Stomach (tissue), 9 donors: ENCODE results near the gene C1QTNF6. TPM values are rescaled to one million over a fixed set of nuclear protein-coding genes. Genes with fewer than 3 reads are reported as not detected.

ENCODE experiments used
- DNase-seq, 2 donors: peaks; one replicate each; pipeline versions ENCODE4 v3.0.0 to v3.0.0-alpha.2; 2013 to 2019
- H3K27ac ChIP-seq, 5 donors: fragments of 200-600 bp in 4 of 5; sonication (generic) in 4 of 5; one replicate each; pipeline ENCODE4 v1.5.1; 2013 to 2019; ENCODE audit warnings: mild to moderate bottlenecking in 1 of 5, moderate library complexity in 1 of 5
- H3K27me3 ChIP-seq, 3 donors: fragments of 200-600 bp; sonication (generic); one replicate each; pipeline ENCODE4 v1.5.1; 2017 to 2019; ENCODE audit warnings: mixed run types in 1 of 3
- H3K36me3 ChIP-seq, 4 donors: fragments of 200-600 bp; sonication (generic); 1 replicate in 3 of 4; 2 replicates in 1 of 4; pipeline ENCODE4 v1.5.1; 2016 to 2019
- H3K4me1 ChIP-seq, 4 donors: fragments of 200-600 bp; sonication (generic); one replicate each; pipeline ENCODE4 v1.5.1; 2016 to 2019
- H3K4me3 ChIP-seq, 4 donors: fragments of 200-600 bp; sonication (generic) in 3 of 4; one replicate each; pipeline ENCODE4 v1.5.1; 2016 to 2019; ENCODE audit warnings: mild to moderate bottlenecking in 1 of 4
- H3K9me3 ChIP-seq, 4 donors: fragments of 200-600 bp; sonication (generic); one replicate each; pipeline ENCODE4 v1.5.1; 2016 to 2019
- CTCF ChIP-seq, 7 experiments: fragments of 450-650 bp in 4 of 7; fragments of 200-600 bp in 3 of 7; sonication (generic) in 3 of 7; IDR thresholded peaks; one replicate each; pipeline ENCODE4 v1.5.1; 2016 to 2019; ENCODE audit warnings: antibody characterized with exemption in 7 of 7, control low read depth in 2 of 7, mild to moderate bottlenecking in 1 of 7
- EP300 ChIP-seq: sonication (generic); formaldehyde crosslinking; IDR thresholded peaks from one replicate; pipeline ENCODE4 v1.6.1; 2017; ENCODE audit warnings: antibody characterized with exemption
- POLR2A ChIP-seq, 4 donors: fragments of 450-650 bp; IDR thresholded peaks; one replicate each; pipeline ENCODE4 v1.6.1; 2016; ENCODE audit warnings: antibody characterized with exemption in 4 of 4, control low read depth in 2 of 4, mild to moderate bottlenecking in 1 of 4, moderate library complexity in 1 of 4
- POLR2AphosphoS5 ChIP-seq, 3 donors: sonication (generic); formaldehyde crosslinking; IDR thresholded peaks; one replicate each; pipeline ENCODE4 v1.6.1; 2016; ENCODE audit warnings: antibody characterized with exemption in 3 of 3
- WGBS, 5 donors: extraction: QIAGEN DNeasy Blood & Tissue Kit in 3 of 5; methylation state at CpG; one replicate each; pipeline versions ENCODE4 v1.1.5 to v1.1.7; 2013 to 2018; 5-methylcytosine and 5-hydroxymethylcytosine counted together
- intact Hi-C: fragments of 100-400 bp; cut with DNase I; formaldehyde crosslinking; loops from one replicate; pipeline ENCODE4 v1.15.1; 2023; ENCODE audit warnings: low total_unique reads
- polyA plus RNA-seq, 3 donors: library from polyadenylated mRNA; stranded (reverse); fragments of 200-250 nt; gene quantifications; one replicate each; pipeline ENCODE4 v1.2.3, GENCODE V29; 2013
- total RNA-seq, 5 donors: library from RNA; depleted of rRNA; stranded (reverse); fragments of >200 nt; gene quantifications; one replicate each; pipeline versions ENCODE4 v1.1.0 to v1.2.3, GENCODE V29; 2014 to 2016
- donor health status: healthy with polysubstance abuse.
- donor health status: Bipolar disorder and iron deficiency.
- donor health status: healthy.

C1QTNF6 gene
- total and polyA plus RNA-seq, 8 donors, result 0.45 to 10.4 (median 4.0) TPM; not detected in 1

DNA sequence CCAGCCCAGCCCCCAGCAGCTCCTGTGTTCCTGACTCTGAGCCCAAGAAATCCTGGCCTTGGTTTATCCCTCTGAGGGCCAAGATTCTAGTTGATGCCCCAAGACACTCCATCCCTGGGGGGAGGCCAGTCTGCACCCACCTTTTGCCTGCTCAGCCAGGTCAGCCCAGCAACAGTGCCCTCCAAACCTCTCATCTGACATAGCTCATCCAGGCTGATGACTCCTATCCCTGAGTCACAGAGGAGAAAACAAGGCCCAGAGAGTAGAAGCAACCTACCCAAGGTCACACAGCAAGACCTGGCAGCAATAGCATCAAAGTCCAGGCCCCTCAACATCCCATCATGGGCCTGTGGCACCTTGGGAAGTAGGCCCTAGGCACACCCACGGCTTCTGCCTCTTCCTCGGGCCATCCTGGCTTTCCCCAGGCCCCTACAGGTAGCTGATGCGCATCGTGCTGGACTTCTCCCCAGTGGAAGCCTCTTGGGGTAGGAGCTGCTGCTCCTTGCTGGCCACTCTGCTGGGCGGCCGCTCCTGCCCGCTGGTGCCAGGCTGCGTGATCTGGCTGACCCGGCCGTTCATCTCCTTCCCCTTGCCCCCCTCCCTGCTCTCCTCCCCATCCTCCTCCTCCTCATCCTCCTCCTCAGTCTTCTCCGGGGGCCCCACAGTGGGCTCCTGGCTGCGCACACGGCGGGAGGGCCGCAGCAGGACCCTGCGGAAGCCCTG, 18.2 kb upstream of the C1QTNF6 start:
- Histone ChIP-seq H3K4me3 (no peak overlapping the region), H3K9me3 (no peaks in the 10 kb centered on the region), H3K4me1 (no peaks in the 10 kb centered on the region), H3K27ac (no peak overlapping the region), H3K27me3 (peaks cover 0 to 13% (median under 1%) of the 10 kb centered on the region in 3 donors), H3K36me3 (no peaks in the 10 kb centered on the region)
- TF ChIP-seq POLR2AphosphoS5 (IDR thresholded peaks at IDR 0.05) (no peak), POLR2A (IDR thresholded peaks at IDR 0.05) (no peak), CTCF (IDR thresholded peaks at IDR 0.05) (no peak), EP300 (no peak)
- intact Hi-C loops, result loop anchor here (10.0 kb wide), 1 partner anchor 121 kb away; no protein-coding TSS in a partner anchor
- DNase-seq, result no peak
- 82 to 91% (median 89%) methylated on average over 10 to 16 of the region's 16 CpGs for WGBS, 5 donors

- intact Hi-C loops, result loop anchor here (10.0 kb wide), 1 partner anchor 120 kb away; no protein-coding TSS in a partner anchor
- H3K27ac ChIP-seq, result no peak overlapping the region
- peaks cover 0 to 4% (median 0%) of the 10 kb centered on the region in 3 donors for H3K27me3 ChIP-seq
- no peak overlapping the region for H3K4me3 ChIP-seq
- 76 to 86% (median 82%) methylated on average over 5 of the region's 5 CpGs for WGBS, 5 donors
- peaks cover 0 to under 1% (median under 1%) of the 10 kb centered on the region in 4 donors for H3K4me1 ChIP-seq
- DNase-seq, result no peak
- no peaks in the 10 kb centered on the region for H3K36me3 ChIP-seq
- TF ChIP-seq POLR2A (IDR thresholded peaks at IDR 0.05) (no peak), EP300 (no peak), CTCF (IDR thresholded peaks at IDR 0.05) (no peak), POLR2AphosphoS5 (IDR thresholded peaks at IDR 0.05) (no peak)
- no peaks in the 10 kb centered on the region for H3K9me3 ChIP-seq
These were observed 17.0 kb upstream of the C1QTNF6 start for GRCh38 chr22:37205046-37205445.

GRCh38 chr22:37204045-37204655, 16.1 kb upstream of the C1QTNF6 start:
- Histone ChIP-seq H3K4me3 (no peak overlapping the region), H3K4me1 (peaks cover 5 to 8% (median 7%) of the 10 kb centered on the region in 4 donors), H3K9me3 (no peaks in the 10 kb centered on the region), H3K27ac (no peak overlapping the region), H3K27me3 (no peaks in the 10 kb centered on the region), H3K36me3 (no peaks in the 10 kb centered on the region)
- intact Hi-C loops, result loop anchor here (5.0 to 10.0 kb wide), 2 partner anchors 42 to 119 kb away; no protein-coding TSS in a partner anchor
- WGBS, 5 donors, result 74 to 88% (median 76%) methylated on average over 5 of the region's 5 CpGs
- TF ChIP-seq POLR2A (IDR thresholded peaks at IDR 0.05), result no peak
- no peak for TF ChIP-seq CTCF (IDR thresholded peaks at IDR 0.05)
- TF ChIP-seq EP300, result no peak
- no peak for TF ChIP-seq POLR2AphosphoS5 (IDR thresholded peaks at IDR 0.05)
- no peak for DNase-seq

DNA sequence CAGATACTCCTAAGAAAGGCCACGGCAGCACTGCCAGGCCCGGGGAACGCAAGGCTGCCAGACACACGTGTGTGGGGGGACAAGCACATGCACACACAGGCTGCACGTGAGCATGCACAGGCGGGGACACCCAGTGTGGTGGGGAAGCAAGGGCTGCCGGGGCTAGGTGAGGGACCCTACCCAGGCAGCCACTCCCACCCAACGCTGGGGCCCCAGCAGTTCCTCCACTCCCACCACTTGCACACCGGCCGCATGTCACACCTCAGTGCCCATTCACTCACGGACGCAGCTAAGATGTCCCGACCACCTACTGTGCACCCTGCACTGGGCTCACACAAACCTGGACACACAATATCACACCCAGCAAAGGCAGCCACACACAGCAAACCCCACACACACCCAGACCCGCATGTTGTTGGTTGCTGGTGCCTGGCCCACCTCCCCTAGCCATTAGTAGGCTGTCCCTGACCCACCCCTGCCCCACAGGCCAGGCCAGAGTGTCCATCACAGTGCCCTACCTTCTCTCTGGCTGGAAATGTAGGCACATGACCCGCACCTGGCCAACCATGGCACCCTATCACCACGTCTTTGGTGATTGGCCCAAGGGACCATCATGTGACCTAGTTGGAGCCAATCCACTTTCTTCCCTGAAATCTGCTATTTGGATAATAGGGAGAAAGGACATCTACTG, 15.5 kb upstream of the C1QTNF6 start:
- 83 to 92% (median 85%) methylated on average over 15 to 16 of the region's 16 CpGs for WGBS, 5 donors
- no peaks in the 10 kb centered on the region for H3K9me3 ChIP-seq
- intact Hi-C loops, result loop anchor here (5.0 to 10.0 kb wide), 2 partner anchors 41 to 119 kb away; no protein-coding TSS in a partner anchor
- no peak overlapping the region for H3K27ac ChIP-seq
- peaks cover 5 to 14% (median 12%) of the 10 kb centered on the region in 4 donors for H3K4me1 ChIP-seq
- H3K4me3 ChIP-seq, result no peak overlapping the region
- no peak for DNase-seq
- no peaks in the 10 kb centered on the region for H3K27me3 ChIP-seq
- TF ChIP-seq CTCF (IDR thresholded peaks at IDR 0.05), result no peak
- TF ChIP-seq EP300, result no peak
- TF ChIP-seq POLR2A (IDR thresholded peaks at IDR 0.05), result no peak
- TF ChIP-seq POLR2AphosphoS5 (IDR thresholded peaks at IDR 0.05), result no peak
- no peaks in the 10 kb centered on the region for H3K36me3 ChIP-seq
